Mesothelial cell of epicardium (in vitro differentiated cells): ENCODE results near the gene PCF11. TPM values are rescaled to one million over a fixed set of nuclear protein-coding genes. Genes with fewer than 3 reads are reported as not detected.
"Not testable (repeated sequence)": the region's sequence is repeated elsewhere in the genome, so short reads cannot be mapped to it uniquely, and the experiment has no call there.

ENCODE experiments used
- DNase-seq, 2 experiments: peaks; one replicate each; pipeline ENCODE4 v3.0.0; 2021; ENCODE audit warnings: low spot score in 2 of 2; ENCODE audit not compliant: unreplicated experiment in 2 of 2
- H3K27ac Mint-ChIP-seq: 2 replicates; pipeline ENCODE4 v1.8.0; 2021; ENCODE audit warnings: mixed read lengths
- H3K27me3 Mint-ChIP-seq: 2 replicates; pipeline ENCODE4 v1.8.0; 2021; ENCODE audit warnings: low read depth, mixed read lengths
- H3K36me3 Mint-ChIP-seq: 2 replicates; pipeline ENCODE4 v1.8.0; 2021; ENCODE audit warnings: mixed read lengths
- H3K4me1 Mint-ChIP-seq: 2 replicates; pipeline ENCODE4 v1.8.0; 2021; ENCODE audit warnings: mixed read lengths
- H3K4me3 Mint-ChIP-seq: 2 replicates; pipeline ENCODE4 v1.8.0; 2021; ENCODE audit warnings: mild to moderate bottlenecking, moderate library complexity, mixed read lengths
- H3K9me3 Mint-ChIP-seq: 2 replicates; pipeline ENCODE4 v1.8.0; 2021; ENCODE audit warnings: mixed read lengths
- CTCF ChIP-seq: fragments of 200-600 bp; sonication (generic); IDR thresholded peaks from one replicate; pipeline ENCODE4 v1.5.0; 2021; ENCODE audit warnings: antibody characterized with exemption; ENCODE audit not compliant: unreplicated experiment
- total RNA-seq: library from RNA; stranded (reverse); gene quantifications from 3 replicates; pipeline ENCODE4 v1.2.1, GENCODE V29; 2021

Gene PCF11
- total RNA-seq, 1 donor from 2014 or later, result 77.1 TPM

- H3K36me3 Mint-ChIP-seq, result no peaks in the 10 kb centered on the region
- H3K9me3 Mint-ChIP-seq, result no peaks in the 10 kb centered on the region
- H3K27ac Mint-ChIP-seq, result no peak overlapping the region
- H3K4me3 Mint-ChIP-seq, result no peak overlapping the region
- H3K27me3 Mint-ChIP-seq, result peaks cover 1% of the 10 kb centered on the region
- no peaks in the 10 kb centered on the region for H3K4me1 Mint-ChIP-seq
- DNase-seq, result no peak
- no peak for TF ChIP-seq CTCF
These were observed 32.1 kb upstream of the PCF11 start for GRCh38 chr11:83124636-83125424.

- Mint-ChIP-seq H3K4me1 (no peaks in the 10 kb centered on the region), H3K27ac (no peak overlapping the region), H3K9me3 (no peaks in the 10 kb centered on the region), H3K36me3 (no peaks in the 10 kb centered on the region), H3K4me3 (no peak overlapping the region), H3K27me3 (peaks cover 1% of the 10 kb centered on the region)
- no peak for DNase-seq
- TF ChIP-seq CTCF, result no peak
These were observed 31.4 kb upstream of the PCF11 start for GRCh38 chr11:83125577-83125976.

GRCh38 chr11:83127310-83127637 is 29.7 kb upstream of the PCF11 start:
- H3K27ac Mint-ChIP-seq, result no peak overlapping the region
- H3K4me3 Mint-ChIP-seq, result no peak overlapping the region
- H3K27me3 Mint-ChIP-seq, result peaks cover 1% of the 10 kb centered on the region
- no peak for TF ChIP-seq CTCF
- no peaks in the 10 kb centered on the region for H3K4me1 Mint-ChIP-seq
- H3K9me3 Mint-ChIP-seq, result peaks cover 4% of the 10 kb centered on the region
- H3K36me3 Mint-ChIP-seq, result no peaks in the 10 kb centered on the region
- no peak for DNase-seq

- TF ChIP-seq CTCF, result no peak
- H3K27me3 Mint-ChIP-seq, result no peaks in the 10 kb centered on the region
- no peak overlapping the region for H3K27ac Mint-ChIP-seq
- H3K9me3 Mint-ChIP-seq, result peaks cover 4% of the 10 kb centered on the region
- no peaks in the 10 kb centered on the region for H3K4me1 Mint-ChIP-seq
- no peak overlapping the region for H3K4me3 Mint-ChIP-seq
- no peak for DNase-seq
- no peaks in the 10 kb centered on the region for H3K36me3 Mint-ChIP-seq
These were observed 24.7 kb upstream of the PCF11 start for GRCh38 chr11:83132191-83132590.

GRCh38 chr11:83133266-83133665 is 23.7 kb upstream of the PCF11 start:
- H3K9me3 Mint-ChIP-seq, H3K36me3 Mint-ChIP-seq, H3K4me3 Mint-ChIP-seq, H3K27me3 Mint-ChIP-seq, DNase-seq, H3K4me1 Mint-ChIP-seq, H3K27ac Mint-ChIP-seq: not testable (repeated sequence)

- Mint-ChIP-seq H3K9me3 (no peaks in the 10 kb centered on the region), H3K4me1 (peaks cover 5% of the 10 kb centered on the region), H3K27ac (no peak overlapping the region), H3K4me3 (no peak overlapping the region), H3K36me3 (no peaks in the 10 kb centered on the region), H3K27me3 (no peaks in the 10 kb centered on the region)
- no peak for DNase-seq
- no peak for TF ChIP-seq CTCF
These were observed 17.6 kb upstream of the PCF11 start for GRCh38 chr11:83139310-83139709.
